NCI-H1436 (cell line): ENCODE measurements around the gene HYCC1.
"Not testable (repeated sequence)": the region's sequence is repeated elsewhere in the genome, so short reads cannot be mapped to it uniquely, and the experiment has no call there.

Experiments used
- DNase-seq: peaks from one replicate; lab custom pipeline; 2025; lab: John Stamatoyannopoulos, UW

The HYCC1 gene

GRCh38 chr7:22983257-22983855, 30.6 kb downstream of the HYCC1 start:
- no peak for DNase-seq

GRCh38 chr7:22980422-22980821, 33.5 kb downstream of the HYCC1 start:
- DNase-seq = no peak

- no peak for DNase-seq
These were observed 34.1 kb downstream of the HYCC1 start for GRCh38 chr7:22979861-22980260.

GRCh38 chr7:22979251-22979650, 34.7 kb downstream of the HYCC1 start:
- no peak for DNase-seq

- not testable (repeated sequence) for DNase-seq
These were observed 39.3 kb downstream of the HYCC1 start for GRCh38 chr7:22974636-22975035.

GRCh38 chr7:22972207-22972606, 41.7 kb downstream of the HYCC1 start:
- no peak for DNase-seq

GRCh38 chr7:22969010-22969431, 44.9 kb downstream of the HYCC1 start:
- DNase-seq = no peak
